Stimulated activated naive CD4-positive, alpha-beta T cell (primary cell): ENCODE measurements around the gene PRDM16.

Experiments
- DNase-seq, 6 experiments: peaks; one replicate each; lab custom pipeline; 2025; lab: John Stamatoyannopoulos, UW

PRDM16 gene

DNA sequence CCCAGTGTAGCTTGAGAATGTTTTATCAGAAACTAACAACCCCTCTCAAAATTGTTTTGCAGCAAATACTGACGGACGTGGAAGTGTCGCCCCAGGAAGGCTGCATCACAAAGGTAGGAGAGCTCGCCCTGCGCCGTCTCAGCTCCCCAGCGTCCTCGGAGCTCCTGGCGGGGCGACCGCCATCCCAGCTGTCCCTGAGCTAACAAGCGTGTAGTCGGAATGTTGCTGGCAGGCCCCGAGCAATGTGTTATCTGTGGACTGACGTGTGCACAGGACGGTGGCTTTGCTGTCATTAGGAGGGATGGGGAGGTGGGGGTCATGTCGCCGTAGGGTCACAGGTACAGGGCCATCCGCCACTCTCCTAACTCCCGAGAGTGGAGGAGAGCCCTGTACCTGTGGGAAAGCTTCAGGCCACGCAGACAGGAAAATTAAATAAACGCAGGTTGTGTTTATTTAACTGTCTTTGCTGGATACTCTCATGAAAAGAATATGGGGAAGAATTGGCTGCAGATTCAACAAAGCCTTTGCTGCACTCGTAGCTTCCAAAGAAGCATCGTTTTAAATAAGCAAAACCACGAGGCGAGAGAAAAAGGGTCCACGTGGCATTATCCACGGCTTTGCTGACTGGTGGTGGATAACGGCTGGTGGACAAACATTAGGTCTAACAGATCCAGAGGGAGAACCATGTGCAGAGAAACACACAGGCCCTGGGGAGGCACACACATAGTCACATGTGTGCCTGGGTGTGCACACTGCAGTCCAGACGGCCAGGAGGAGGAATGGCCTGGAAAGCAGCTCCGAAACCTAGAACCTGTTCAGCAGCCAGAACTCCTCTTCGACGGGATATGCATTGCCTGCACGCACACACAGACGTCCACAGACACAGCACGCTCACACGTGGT lies 175.3 kb downstream of the PRDM16 start:
- DNase-seq: no peak

DNA sequence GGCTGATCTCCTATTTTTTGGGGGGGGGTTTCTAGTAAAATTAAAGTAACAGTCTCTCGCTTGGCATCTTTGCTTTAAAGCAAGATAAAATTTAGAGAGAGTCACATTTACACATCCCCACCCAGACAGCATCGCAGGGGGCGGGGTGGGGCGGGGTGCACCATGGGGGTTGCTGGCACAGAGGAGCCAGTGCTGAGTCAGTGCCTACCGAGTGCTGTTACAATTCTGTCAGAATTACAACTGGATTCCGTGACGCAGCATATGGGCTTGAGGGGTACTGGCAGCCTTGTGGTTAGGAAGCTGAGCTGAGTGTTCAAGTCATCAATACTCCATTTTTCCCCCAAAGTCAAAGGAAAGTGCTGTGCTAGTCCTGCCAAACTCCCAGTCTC lies 175.9 kb downstream of the PRDM16 start:
- no peak for DNase-seq

GRCh38 chr1:3245344-3245743 lies 176.3 kb downstream of the PRDM16 start:
- DNase-seq: no peak

DNA sequence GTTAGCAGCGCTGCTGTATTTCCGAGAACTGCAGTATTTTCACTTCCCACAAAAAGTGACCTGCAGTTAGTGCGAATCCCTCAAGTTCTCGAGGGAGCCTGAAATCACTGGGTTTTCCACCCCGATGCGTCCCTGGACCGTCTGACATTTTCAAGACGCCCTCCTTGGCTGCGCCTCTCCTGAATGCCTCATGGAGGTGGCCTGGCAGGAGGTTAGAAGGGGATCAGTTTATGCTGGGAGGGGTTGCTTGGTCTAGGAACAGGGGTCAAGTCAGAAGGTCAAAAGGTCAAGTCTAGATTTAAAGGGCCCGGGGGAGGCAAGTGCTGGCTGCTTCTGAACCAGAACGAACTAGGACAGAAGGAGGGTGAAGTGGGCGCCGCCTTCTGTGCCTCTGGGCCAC lies 176.8 kb downstream of the PRDM16 start:
- DNase-seq: no peak

DNA sequence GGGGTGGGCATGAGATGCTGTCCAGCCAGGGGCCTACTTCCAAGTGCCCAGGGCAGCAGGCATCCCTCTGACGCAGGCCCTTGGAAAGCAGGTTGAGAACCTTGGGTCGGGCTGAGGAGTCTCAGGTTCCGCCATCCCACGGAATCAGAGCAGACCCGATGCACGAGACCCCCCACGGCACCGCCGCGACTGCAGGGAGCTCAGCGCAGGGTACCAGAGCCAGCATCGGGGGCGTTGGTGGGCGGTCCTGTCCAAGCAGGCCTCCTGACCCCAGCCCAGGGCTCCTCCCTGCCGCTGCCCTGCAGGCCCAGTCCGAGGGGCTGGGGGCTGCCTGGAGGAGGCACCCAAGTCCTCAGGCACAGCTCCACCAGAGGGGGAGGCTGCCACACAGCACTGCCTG lies 177.2 kb downstream of the PRDM16 start:
- DNase-seq: no peak

- no peak for DNase-seq
Observed at GRCh38 chr1:3247521-3248121, 178.6 kb downstream of the PRDM16 start.

GRCh38 chr1:3248155-3249141 lies 179.4 kb downstream of the PRDM16 start:
- no peak for DNase-seq

DNA sequence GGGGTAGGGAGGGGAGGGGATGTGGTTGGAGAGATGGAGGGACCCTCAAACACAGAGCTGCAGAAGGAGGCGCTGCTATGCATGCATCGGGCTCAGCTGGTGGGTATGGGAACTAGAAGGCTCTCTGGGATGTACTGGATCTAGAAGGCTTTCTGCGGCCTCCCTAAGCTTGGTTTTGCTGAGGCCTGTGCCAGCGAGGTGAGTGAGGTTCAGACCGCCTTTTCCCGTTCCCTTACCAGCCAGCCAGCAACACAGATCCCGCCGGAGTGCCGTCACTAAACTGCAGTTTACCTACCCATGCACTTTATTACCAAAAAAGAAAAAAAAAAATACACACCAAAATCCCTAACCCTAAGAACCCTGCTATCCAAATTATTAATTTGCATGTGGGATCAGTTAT lies 180.2 kb downstream of the PRDM16 start:
- no peak for DNase-seq

DNA sequence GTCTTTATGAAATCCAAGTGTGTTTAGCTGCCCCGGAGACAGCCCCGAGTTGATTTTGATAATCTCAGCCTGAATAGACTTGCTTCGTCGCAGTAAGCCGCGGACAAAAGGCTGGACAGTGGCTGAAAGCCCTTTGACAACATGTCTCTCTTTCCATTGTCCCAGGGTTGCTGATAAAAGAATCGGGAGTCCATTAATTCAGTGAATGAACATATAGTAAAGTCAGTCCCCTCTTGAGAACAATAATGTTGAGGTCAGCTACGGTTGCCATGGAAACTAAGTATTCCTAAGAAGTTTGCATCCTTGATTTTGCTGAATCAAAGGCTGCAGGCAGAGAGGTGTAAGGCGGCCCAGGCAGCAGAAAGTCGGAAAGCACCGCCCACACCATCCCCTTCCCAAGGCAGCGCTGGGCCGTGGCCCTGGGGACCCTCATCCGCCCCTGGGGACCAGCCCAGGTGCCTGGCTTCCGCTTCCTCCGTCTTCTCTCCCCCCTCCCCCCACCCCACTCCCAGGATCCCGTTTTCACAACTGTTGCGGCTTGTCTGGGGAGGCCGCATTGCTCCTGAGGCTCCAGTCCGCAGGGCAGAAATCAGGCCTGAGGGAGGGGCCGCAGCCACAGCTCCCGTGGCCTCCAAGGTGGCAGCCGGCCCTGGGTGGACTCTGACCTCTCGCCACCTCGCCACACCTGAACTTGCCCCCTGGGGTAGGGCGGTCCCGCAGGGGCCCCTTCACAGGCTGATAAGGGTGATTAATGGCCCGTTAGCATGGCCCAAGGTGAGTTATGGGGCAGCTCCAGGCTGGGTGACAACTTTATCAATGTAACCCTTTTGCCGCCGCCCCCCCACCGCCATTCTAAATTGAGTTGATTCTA lies 180.9 kb downstream of the PRDM16 start:
- no peak for DNase-seq

GRCh38 chr1:3250624-3251023 lies 181.6 kb downstream of the PRDM16 start:
- DNase-seq: no peak

- no peak for DNase-seq
Observed at GRCh38 chr1:3251099-3251806, 182.2 kb downstream of the PRDM16 start.

GRCh38 chr1:3251807-3252428 lies 182.9 kb downstream of the PRDM16 start:
- DNase-seq: no peak

GRCh38 chr1:3255680-3256079 lies 186.7 kb downstream of the PRDM16 start:
- DNase-seq: no peak

DNA sequence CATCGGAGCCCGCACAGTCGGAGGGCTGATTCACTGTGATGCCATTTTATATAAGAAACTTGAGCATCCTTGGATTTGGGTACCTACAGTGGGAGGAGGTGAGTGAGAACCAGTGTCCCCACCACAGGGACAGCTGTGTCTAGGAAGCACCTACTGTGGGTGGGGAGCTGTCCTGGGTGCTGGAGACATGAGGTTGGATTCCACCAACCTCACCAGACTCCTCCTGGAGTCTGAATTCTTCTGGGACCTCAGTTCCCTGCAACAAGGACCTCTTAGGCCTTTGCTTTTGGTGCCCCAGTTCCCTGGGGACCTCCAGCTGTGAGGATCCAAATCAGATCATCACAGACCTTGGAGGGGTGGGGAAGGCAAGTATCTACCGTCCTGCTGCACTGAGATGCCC lies 188.8 kb downstream of the PRDM16 start:
- no peak for DNase-seq

GRCh38 chr1:3258386-3259003 lies 189.5 kb downstream of the PRDM16 start:
- DNase-seq: no peak

- no peak for DNase-seq
Observed at GRCh38 chr1:3259020-3259419, 190.0 kb downstream of the PRDM16 start.

DNA sequence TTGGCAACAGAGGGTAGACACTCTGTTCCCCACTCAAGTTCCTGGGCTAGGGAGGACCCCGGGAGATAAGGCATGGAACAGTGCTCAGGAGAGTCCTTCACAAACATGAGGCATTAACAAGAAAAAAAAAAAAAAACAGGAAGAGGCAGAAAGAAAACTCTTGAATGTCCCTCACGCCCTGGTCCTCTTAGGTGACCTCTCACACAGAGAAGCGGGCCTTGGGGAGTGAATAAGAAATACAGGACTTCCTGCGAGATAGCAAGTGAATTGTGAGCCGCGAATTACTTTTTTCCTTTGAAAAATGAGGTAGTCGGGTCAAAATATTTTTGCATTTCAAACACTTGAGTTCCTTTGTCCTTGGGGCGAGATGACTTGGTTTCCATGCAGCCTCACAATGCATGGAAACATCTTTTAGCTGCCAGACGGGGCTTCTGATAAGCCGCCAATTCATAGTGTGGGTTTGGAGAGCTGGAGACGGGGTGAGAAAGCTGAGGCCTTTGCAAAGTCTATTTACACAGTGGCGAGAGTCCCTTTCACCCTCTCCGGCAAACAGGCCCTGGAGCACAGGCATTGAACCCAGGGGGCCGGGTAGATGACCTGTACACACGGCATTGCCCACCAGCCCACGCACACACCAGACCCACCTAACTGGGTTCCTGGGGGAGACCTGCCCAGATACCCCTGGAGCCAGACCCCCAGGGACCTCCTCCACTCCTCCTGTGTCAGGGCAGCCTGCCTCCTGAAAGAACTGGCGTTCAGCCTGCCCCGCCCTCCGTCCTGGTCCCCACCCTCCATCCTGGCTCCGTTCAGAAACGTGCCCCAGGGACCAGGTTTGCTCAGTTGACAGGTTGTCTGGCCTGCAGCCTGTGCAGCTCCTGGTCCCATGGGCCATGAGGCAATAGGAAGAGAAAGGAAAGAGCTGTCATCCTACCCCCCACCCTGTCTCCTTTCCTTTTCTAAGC lies 192.3 kb downstream of the PRDM16 start:
- DNase-seq: no peak

- no peak for DNase-seq
Observed at GRCh38 chr1:3261969-3262579, 193.1 kb downstream of the PRDM16 start.
